Stimulated activated naive B cell treated with anti-CD40 and anti-IgM and Interleukin-4, amounts not matched to agents 10 μg/mL and 1 μg/mL and 100 μg/mL, for 72 hours (primary cell): ENCODE measurements around the gene ANKRD60.

Experiments
- ATAC-seq, 2 donors: fragments of 150-1000 bp; cut with Tn5 transposase; replicated peaks; 2 replicates each; pipeline ENCODE4 v1.10.0; 2021; ENCODE audit warnings: moderate library complexity in 1 of 2
- DNase-seq: peaks from one replicate; pipeline ENCODE4 v3.0.0; 2021
- H3K27ac Mint-ChIP-seq: one replicate; pipeline ENCODE4 v1.8.0; 2022; ENCODE audit warnings: mild to moderate bottlenecking, mixed read lengths
- H3K27me3 Mint-ChIP-seq, 2 donors: one replicate each; pipeline ENCODE4 v1.8.0; 2022; ENCODE audit warnings: mixed read lengths in 2 of 2
- H3K36me3 Mint-ChIP-seq, 2 donors: one replicate each; pipeline ENCODE4 v1.8.0; 2022; ENCODE audit warnings: mixed read lengths in 2 of 2, mild to moderate bottlenecking in 1 of 2
- H3K4me1 Mint-ChIP-seq, 2 donors: one replicate each; pipeline ENCODE4 v1.8.0; 2022; ENCODE audit warnings: mixed read lengths in 2 of 2, mild to moderate bottlenecking in 1 of 2
- H3K4me3 Mint-ChIP-seq, 2 donors: one replicate each; pipeline ENCODE4 v1.8.0; 2022; ENCODE audit warnings: mild to moderate bottlenecking in 2 of 2, mixed read lengths in 2 of 2, moderate library complexity in 1 of 2
- H3K9me3 Mint-ChIP-seq, 2 donors: one replicate each; pipeline ENCODE4 v1.8.0; 2022; ENCODE audit warnings: mixed read lengths in 2 of 2, mild to moderate bottlenecking in 1 of 2

Gene ANKRD60

GRCh38 chr20:58256307-58256706, 27.9 kb upstream of the ANKRD60 start:
- Mint-ChIP-seq H3K4me3 (no peak overlapping the region), H3K36me3 (peaks cover 44 to 65% of the 10 kb centered on the region in 2 donors), H3K27ac (no peak overlapping the region), H3K4me1 (peaks cover 12 to 27% of the 10 kb centered on the region in 2 donors), H3K9me3 (peaks cover 0 to 4% of the 10 kb centered on the region in 2 donors), H3K27me3 (no peaks in the 10 kb centered on the region)
- ATAC-seq (no peak), DNase-seq (no peak)

DNA sequence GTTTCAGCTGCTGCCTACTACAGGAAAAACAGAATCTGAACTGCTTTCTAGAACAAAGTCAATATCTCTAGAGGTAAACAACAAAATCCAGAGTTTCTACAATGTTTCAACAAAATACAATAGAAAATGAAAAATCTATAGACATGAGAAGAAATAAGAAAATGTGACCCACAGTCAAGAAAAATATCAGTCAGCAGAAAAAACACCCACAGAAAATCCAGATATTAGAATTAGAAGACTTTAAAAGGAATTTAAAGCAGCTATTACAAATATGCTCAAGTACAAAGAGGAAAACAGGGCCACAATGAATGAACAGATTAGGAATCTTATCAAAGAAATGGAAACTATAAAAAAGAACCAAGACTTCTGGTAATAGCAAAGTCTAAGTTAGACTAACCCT, 26.4 kb upstream of the ANKRD60 start:
- peaks cover 47 to 64% of the 10 kb centered on the region in 2 donors for H3K36me3 Mint-ChIP-seq
- ATAC-seq, result no peak
- peaks cover 0 to 4% of the 10 kb centered on the region in 2 donors for H3K9me3 Mint-ChIP-seq
- peaks cover 12 to 27% of the 10 kb centered on the region in 2 donors for H3K4me1 Mint-ChIP-seq
- no peaks in the 10 kb centered on the region for H3K27me3 Mint-ChIP-seq
- no peak for DNase-seq
- H3K27ac Mint-ChIP-seq, result no peak overlapping the region
- H3K4me3 Mint-ChIP-seq, result no peak overlapping the region

DNA sequence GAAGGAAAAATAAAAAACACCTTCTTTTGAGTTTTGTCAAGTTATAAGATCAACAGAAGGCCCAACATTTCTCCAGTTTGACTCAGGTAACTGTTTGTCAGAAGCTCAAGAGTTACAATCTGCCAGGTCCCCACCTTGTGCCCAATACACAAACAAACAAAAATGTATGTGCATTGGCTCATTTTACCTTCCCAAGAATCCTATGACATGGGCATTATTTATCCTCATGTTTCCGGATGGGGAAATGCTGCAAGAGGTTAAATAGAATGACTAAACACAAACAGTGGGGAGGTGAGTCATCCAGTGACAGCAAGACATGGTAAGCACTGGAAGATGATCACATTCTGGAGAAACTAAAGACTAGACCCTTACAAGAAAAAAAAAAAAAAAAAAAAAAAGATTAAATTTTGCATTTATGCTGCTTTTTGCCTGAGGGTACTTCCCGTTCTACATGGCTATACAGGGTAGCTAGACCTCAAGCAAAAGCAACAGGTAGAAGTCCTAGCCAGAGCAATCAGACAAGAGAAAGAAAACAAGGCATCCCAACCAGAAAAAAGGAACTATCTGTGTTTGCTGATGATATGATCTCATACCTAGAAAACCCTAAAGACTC, 23.6 kb upstream of the ANKRD60 start:
- Mint-ChIP-seq H3K4me3 (no peak overlapping the region), H3K9me3 (peaks cover 0 to 3% of the 10 kb centered on the region in 2 donors), H3K27ac (no peak overlapping the region), H3K27me3 (no peaks in the 10 kb centered on the region), H3K4me1 (peaks cover 4 to 10% of the 10 kb centered on the region in 2 donors), H3K36me3 (peaks cover 36 to 54% of the 10 kb centered on the region in 2 donors)
- ATAC-seq, result no peak
- DNase-seq, result no peak

GRCh38 chr20:58251348-58251978, 23.0 kb upstream of the ANKRD60 start:
- Mint-ChIP-seq H3K9me3 (peaks cover 0 to 2% of the 10 kb centered on the region in 2 donors), H3K27ac (no peak overlapping the region), H3K36me3 (peaks cover 37 to 54% of the 10 kb centered on the region in 2 donors), H3K4me1 (peaks cover 0 to 5% of the 10 kb centered on the region in 2 donors), H3K4me3 (no peak overlapping the region), H3K27me3 (no peaks in the 10 kb centered on the region)
- ATAC-seq, result no peak
- no peak for DNase-seq

DNA sequence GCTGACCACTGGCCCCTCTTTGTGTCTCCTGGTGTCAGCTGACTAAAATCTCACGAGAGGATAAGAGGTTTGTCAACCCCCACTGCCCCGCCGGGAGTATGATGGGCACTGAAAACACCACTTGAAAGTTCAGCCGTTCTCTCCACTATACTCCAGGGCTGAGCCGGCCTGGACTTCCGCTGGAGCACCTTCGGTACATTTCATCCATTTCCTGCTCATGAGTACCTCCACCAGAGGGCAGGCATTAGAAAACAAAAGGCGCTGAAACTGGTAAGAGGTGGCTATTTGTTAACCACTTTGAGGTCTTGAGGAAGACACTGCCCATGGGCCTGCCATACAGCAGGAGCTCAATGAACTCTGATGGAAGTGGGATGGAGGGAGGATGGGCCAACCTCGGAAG, 17.9 kb upstream of the ANKRD60 start:
- DNase-seq (no peak), ATAC-seq (no peak)
- no peak overlapping the region for H3K27ac Mint-ChIP-seq
- H3K9me3 Mint-ChIP-seq, result no peaks in the 10 kb centered on the region
- H3K4me3 Mint-ChIP-seq, result no peak overlapping the region
- H3K36me3 Mint-ChIP-seq, result peaks cover 50 to 65% of the 10 kb centered on the region in 2 donors
- H3K27me3 Mint-ChIP-seq, result no peaks in the 10 kb centered on the region
- peaks cover 6 to 12% of the 10 kb centered on the region in 2 donors for H3K4me1 Mint-ChIP-seq

DNA sequence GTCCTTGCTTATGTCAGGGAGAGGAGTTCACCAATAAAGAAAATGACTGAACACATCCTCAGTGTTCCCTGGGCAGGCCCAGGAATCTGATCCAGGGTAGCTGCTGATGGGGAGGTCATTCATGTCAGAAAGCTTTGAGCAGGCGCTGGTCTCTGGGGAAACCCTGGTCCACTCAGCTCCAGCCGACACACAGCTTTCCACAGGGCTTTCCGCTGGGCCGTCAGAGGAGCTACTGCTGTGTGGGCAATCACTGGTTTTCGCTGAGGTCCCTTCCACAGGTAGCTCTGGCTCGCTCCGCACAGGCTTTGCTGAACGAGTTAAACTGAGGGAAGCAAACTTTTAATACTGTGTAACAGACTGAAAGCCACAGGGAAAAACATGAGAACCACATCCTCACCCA, 17.5 kb upstream of the ANKRD60 start:
- ATAC-seq (no peak), DNase-seq (no peak)
- Mint-ChIP-seq H3K27ac (no peak overlapping the region), H3K4me3 (no peak overlapping the region), H3K4me1 (peaks cover 6 to 12% of the 10 kb centered on the region in 2 donors), H3K36me3 (peaks cover 48 to 61% of the 10 kb centered on the region in 2 donors), H3K9me3 (no peaks in the 10 kb centered on the region), H3K27me3 (no peaks in the 10 kb centered on the region)

- Mint-ChIP-seq H3K9me3 (no peaks in the 10 kb centered on the region), H3K27ac (no peak overlapping the region), H3K4me3 (no peak overlapping the region), H3K4me1 (peaks cover 6 to 12% of the 10 kb centered on the region in 2 donors), H3K36me3 (peaks cover 46 to 56% of the 10 kb centered on the region in 2 donors), H3K27me3 (no peaks in the 10 kb centered on the region)
- DNase-seq (no peak), ATAC-seq (no peak)
These were observed 16.9 kb upstream of the ANKRD60 start for GRCh38 chr20:58245181-58245891.

DNA sequence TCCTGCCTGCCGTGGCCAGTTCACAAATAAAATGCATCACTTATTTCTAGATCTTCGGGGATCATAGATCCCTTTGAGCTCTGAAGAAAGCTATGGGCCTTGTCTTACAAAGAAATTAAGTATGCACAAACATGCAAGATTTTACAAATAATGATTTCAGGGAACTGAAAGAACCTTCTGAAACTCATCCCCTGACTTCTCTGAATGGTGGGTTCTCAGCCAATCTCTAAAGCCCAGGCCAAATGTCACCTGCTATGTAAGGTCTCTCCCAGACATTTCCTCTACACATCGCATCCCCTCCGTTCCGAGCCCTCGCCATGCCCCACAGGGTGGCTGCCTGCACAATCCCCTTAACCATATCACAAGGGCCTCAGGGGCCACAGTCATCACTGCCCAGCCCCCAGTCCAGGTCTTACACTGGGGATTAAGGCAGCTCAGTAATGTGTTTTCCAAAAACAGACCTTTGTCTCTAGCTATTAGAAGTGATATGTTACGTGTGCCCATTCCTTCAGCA, 16.1 kb upstream of the ANKRD60 start:
- Mint-ChIP-seq H3K36me3 (peaks cover 43 to 52% of the 10 kb centered on the region in 2 donors), H3K27me3 (no peaks in the 10 kb centered on the region), H3K9me3 (no peaks in the 10 kb centered on the region), H3K4me3 (no peak overlapping the region), H3K4me1 (peaks cover 6 to 12% of the 10 kb centered on the region in 2 donors), H3K27ac (no peak overlapping the region)
- DNase-seq (no peak), ATAC-seq (peak; percentile 58 to 66)

DNA sequence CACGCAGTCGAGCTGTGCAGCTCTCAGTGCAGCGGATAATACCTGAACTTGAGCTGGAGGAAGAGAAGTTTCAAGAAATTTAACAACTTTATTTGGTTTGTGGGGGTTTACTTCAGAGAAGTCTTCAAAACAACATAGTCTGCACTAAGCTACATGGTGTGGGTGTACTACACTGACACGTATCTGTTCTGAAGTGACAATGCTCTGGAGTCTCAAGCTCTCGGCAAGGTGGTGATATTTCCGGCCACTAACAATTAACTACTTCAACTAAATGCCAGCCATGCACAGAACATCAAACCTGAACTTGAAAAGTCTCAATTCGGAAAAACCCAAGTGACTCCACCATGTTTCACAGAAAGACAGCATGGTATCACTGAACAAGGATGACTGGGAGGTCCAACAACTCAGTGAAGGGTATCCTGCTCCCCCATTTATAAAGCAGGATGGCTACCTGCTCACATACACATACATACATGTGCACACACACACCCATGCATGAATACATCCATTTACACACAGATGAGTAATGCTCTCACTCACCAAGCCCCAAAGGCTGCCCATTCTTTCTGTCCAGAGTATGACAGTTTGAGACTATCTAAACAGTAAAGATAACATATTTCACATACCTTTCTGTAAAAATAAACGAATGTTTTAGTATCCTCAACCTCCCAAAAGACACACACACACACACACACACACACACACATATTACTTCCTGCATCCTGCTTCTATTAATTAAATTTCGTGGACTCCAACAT, 15.4 kb upstream of the ANKRD60 start:
- Mint-ChIP-seq H3K36me3 (peaks cover 46 to 60% of the 10 kb centered on the region in 2 donors), H3K4me1 (peaks cover 6 to 12% of the 10 kb centered on the region in 2 donors), H3K27me3 (no peaks in the 10 kb centered on the region), H3K9me3 (no peaks in the 10 kb centered on the region), H3K27ac (no peak overlapping the region), H3K4me3 (no peak overlapping the region)
- DNase-seq, result no peak
- no peak for ATAC-seq

GRCh38 chr20:58242824-58243223, 14.4 kb upstream of the ANKRD60 start:
- Mint-ChIP-seq H3K4me1 (peaks cover 6 to 12% of the 10 kb centered on the region in 2 donors), H3K9me3 (no peaks in the 10 kb centered on the region), H3K36me3 (peaks cover 46 to 59% of the 10 kb centered on the region in 2 donors), H3K27me3 (no peaks in the 10 kb centered on the region), H3K27ac (no peak overlapping the region), H3K4me3 (no peak overlapping the region)
- DNase-seq, result no peak
- no peak for ATAC-seq

DNA sequence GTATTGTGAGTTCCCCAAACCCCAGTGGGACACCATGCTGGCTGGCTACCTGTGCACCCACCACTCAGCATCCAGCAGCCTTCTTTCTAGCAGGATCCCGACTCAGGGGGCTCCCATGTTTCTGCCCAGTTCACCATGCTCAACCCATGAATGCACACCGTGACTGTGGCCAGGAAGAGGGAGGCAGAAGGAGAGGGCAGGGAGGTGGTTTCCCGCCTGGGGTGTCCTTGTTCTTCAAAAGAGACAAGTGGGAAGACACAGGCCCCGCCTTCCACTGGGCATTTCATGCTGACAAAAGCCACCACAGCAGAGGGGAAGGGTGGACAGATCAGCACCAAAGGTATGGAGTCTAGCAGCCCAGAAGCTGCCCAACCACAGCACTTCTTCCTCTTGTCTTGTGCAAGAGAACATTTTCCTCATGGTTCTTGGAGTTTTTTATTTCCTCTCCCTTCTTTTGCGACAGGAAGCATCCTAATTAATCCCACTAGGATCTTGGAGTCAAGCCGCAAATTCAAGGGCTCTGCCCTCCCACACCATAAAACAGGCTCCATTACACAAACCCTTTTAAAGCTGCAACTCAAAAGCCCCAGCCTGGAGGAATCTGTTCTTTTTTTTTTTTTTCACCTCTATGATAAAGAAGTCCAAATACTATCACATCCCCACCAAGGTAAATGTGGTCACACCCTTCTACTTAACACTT, 13.5 kb upstream of the ANKRD60 start:
- Mint-ChIP-seq H3K36me3 (peaks cover 41 to 54% of the 10 kb centered on the region in 2 donors), H3K9me3 (no peaks in the 10 kb centered on the region), H3K27ac (peak overlapping the region; percentile 60), H3K4me1 (peaks cover 10 to 19% of the 10 kb centered on the region in 2 donors), H3K27me3 (no peaks in the 10 kb centered on the region), H3K4me3 (no peak overlapping the region)
- ATAC-seq, result no peak
- DNase-seq, result no peak

GRCh38 chr20:58240471-58240870, 12.0 kb upstream of the ANKRD60 start:
- H3K27me3 Mint-ChIP-seq, result no peaks in the 10 kb centered on the region
- H3K4me1 Mint-ChIP-seq, result peaks cover 12 to 25% of the 10 kb centered on the region in 2 donors
- no peak overlapping the region for H3K27ac Mint-ChIP-seq
- H3K4me3 Mint-ChIP-seq, result no peak overlapping the region
- ATAC-seq, result no peak
- H3K36me3 Mint-ChIP-seq, result peaks cover 31 to 42% of the 10 kb centered on the region in 2 donors
- H3K9me3 Mint-ChIP-seq, result no peaks in the 10 kb centered on the region
- DNase-seq, result no peak

DNA sequence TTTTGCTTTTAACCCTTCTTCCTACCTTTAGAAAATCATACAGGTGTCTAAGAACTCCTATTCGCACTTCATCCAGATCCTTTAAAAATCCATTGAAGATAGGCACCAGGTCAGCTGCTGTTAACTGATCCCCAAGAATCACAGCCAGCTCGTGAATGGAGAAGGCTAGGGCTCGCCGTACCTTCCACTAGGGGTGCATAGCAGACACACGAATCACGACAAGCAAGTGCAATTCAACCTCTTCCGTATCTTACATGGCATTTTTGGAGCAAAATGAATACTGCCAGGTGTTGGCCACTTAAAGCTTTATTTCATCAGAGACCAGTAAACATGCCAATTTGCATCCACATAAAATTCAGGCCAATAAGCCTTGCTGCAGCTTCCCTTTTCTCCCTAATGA, 10.8 kb upstream of the ANKRD60 start:
- peaks cover 22 to 38% of the 10 kb centered on the region in 2 donors for H3K36me3 Mint-ChIP-seq
- H3K27me3 Mint-ChIP-seq, result no peaks in the 10 kb centered on the region
- H3K9me3 Mint-ChIP-seq, result no peaks in the 10 kb centered on the region
- H3K4me1 Mint-ChIP-seq, result peaks cover 7 to 14% of the 10 kb centered on the region in 2 donors
- H3K27ac Mint-ChIP-seq, result no peak overlapping the region
- ATAC-seq (no peak), DNase-seq (no peak)
- no peak overlapping the region for H3K4me3 Mint-ChIP-seq
